ENCODE measurements around the gene PLXNC1.

The PLXNC1 gene

GRCh38 chr12:94147991-94148738 is at the start of gene PLXNC1:
Gene PLXNC1, plus strand, starts transcription at chr12:94148577. Its CDS starts 395 bp downstream, at chr12:94148972.
- peak; percentile 67 for DNase-seq

- DNase-seq, result no peak
These were observed 49.2 kb upstream of the PLXNC1 start for GRCh38 chr12:94099191-94099590.

- no peak for DNase-seq
These were observed 48.7 kb upstream of the PLXNC1 start for GRCh38 chr12:94099632-94100031.

GRCh38 chr12:94100211-94100627 is 48.2 kb upstream of the PLXNC1 start:
- no peak for DNase-seq

GRCh38 chr12:94100990-94101737 is 47.2 kb upstream of the PLXNC1 start:
- DNase-seq, result peak; percentile 72

- peak; percentile 78 for DNase-seq
These were observed 46.4 kb upstream of the PLXNC1 start for GRCh38 chr12:94101738-94102660.

- no peak for DNase-seq
These were observed 44.4 kb upstream of the PLXNC1 start for GRCh38 chr12:94103986-94104385.

GRCh38 chr12:94107910-94108309 is 40.5 kb upstream of the PLXNC1 start:
- DNase-seq, result no peak

- no peak for DNase-seq
These were observed 39.2 kb upstream of the PLXNC1 start for GRCh38 chr12:94109160-94109559.

GRCh38 chr12:94110258-94110657 is 38.1 kb upstream of the PLXNC1 start:
- DNase-seq, result no peak

- DNase-seq, result no peak
These were observed 37.1 kb upstream of the PLXNC1 start for GRCh38 chr12:94111302-94111701.

GRCh38 chr12:94112121-94112520 is 36.3 kb upstream of the PLXNC1 start:
- DNase-seq, result no peak

- no peak for DNase-seq
These were observed 34.2 kb upstream of the PLXNC1 start for GRCh38 chr12:94114166-94114565.

GRCh38 chr12:94116191-94116590 is 32.2 kb upstream of the PLXNC1 start:
- no peak for DNase-seq

GRCh38 chr12:94121886-94122285 is 26.5 kb upstream of the PLXNC1 start:
- no peak for DNase-seq

GRCh38 chr12:94122591-94122990 is 25.8 kb upstream of the PLXNC1 start:
- DNase-seq, result no peak

- DNase-seq, result no peak
These were observed 25.2 kb upstream of the PLXNC1 start for GRCh38 chr12:94123127-94123526.

- no peak for DNase-seq
These were observed 22.3 kb upstream of the PLXNC1 start for GRCh38 chr12:94126067-94126466.

GRCh38 chr12:94127239-94128131 is 20.9 kb upstream of the PLXNC1 start:
- DNase-seq, result no peak

- no peak for DNase-seq
These were observed 20.1 kb upstream of the PLXNC1 start for GRCh38 chr12:94128280-94128679.

- no peak for DNase-seq
These were observed 14.2 kb upstream of the PLXNC1 start for GRCh38 chr12:94133964-94134795.

All from activated effector memory CD4-positive, alpha-beta T cell treated with Interleukin-2 at 50 U/mL for 16 hours (primary cell).